HCT116 (cell line): ENCODE measurements around the gene SLC22A12. TPM values are rescaled to one million over a fixed set of nuclear protein-coding genes. Genes with fewer than 3 reads are reported as not detected.

Experiments
- ATAC-seq: fragments of 200-7000 bp; cut with Tn5 transposase; 2 replicates; pipeline ENCODE4 v1.9.1; 2020; ENCODE audit warnings: mild to moderate bottlenecking, moderate library complexity
- BruUV-seq: library from RNA; stranded (reverse); fragments of 400-500 nt; replicated peaks from 2 replicates; lab custom pipeline; 2021; lab: Mats Ljungman, UMichigan
- CTCF ChIA-PET: fragments of 300-600 bp; sonication (Branson Sonifier 250); formaldehyde crosslinking; loops from one replicate; lab custom pipeline; 2021; ENCODE audit warnings: antibody characterized with exemption; lab: Charles Lee
- POLR2A ChIA-PET: fragments of 300-600, 350-600 bp; sonication (Branson Sonifier 250); formaldehyde crosslinking; loops from one replicate; lab custom pipeline; 2021; ENCODE audit warnings: antibody characterized with exemption; lab: Charles Lee
- RAD21 ChIA-PET, 2 experiments: fragments of 300-600 bp; sonication (Branson Sonifier 250); formaldehyde crosslinking; loops; one replicate each; lab custom pipeline; 2023; ENCODE audit warnings: low total read pairs in 2 of 2; ENCODE audit not compliant: uncharacterized antibody in 2 of 2, unreplicated experiment in 2 of 2, low non-redundant PET in 1 of 2; lab: Charles Lee
- DNase-seq: peaks from one replicate; pipeline ENCODE4 v3.0.0-alpha.2; 2010; ENCODE audit warnings: low read depth, low spot score
- H2AFZ ChIP-seq: fragments of 200-600 bp; shearing (Covaris generic), sonication (generic); 2 replicates; pipeline ENCODE4 v1.6.1; 2017; ENCODE audit warnings: low read depth, mixed run types, mixed read lengths, antibody characterized with exemption, low read length; ENCODE audit not compliant: poor library complexity, severe bottlenecking
- H3K27ac ChIP-seq: 2 replicates; pipeline ENCODE4 v1.5.1; 2012; ENCODE audit warnings: low read depth, low read length
- H3K27me3 ChIP-seq: fragments of 200-600 bp; sonication (generic); 2 replicates; pipeline ENCODE4 v1.6.1; 2016; ENCODE audit warnings: mixed run types, low read length, mixed read lengths; ENCODE audit not compliant: insufficient read depth
- H3K36me3 ChIP-seq, 2 experiments: fragments of 200-500 bp in 1 of 2; fragments of 200-600 bp in 1 of 2; sonication (Bioruptor generic) in 1 of 2; sonication (generic) in 1 of 2; 2 replicates each; pipeline versions ENCODE4 v1.5.1 to v1.6.1; 2014 to 2016; ENCODE audit warnings: low read length in 2 of 2, inconsistent platforms in 1 of 2, mixed read lengths in 1 of 2, mixed run types in 1 of 2; ENCODE audit not compliant: insufficient read depth in 2 of 2, control insufficient read depth in 1 of 2
- H3K4me1 ChIP-seq, 2 experiments: fragments of 200-600 bp in 1 of 2; sonication (generic) in 1 of 2; 2 replicates each; pipeline versions ENCODE4 v1.5.1 to v1.6.1; 2012 to 2017; ENCODE audit warnings: low read length in 2 of 2, inconsistent platforms in 1 of 2, mild to moderate bottlenecking in 1 of 2, mixed read lengths in 1 of 2, mixed run types in 1 of 2, moderate library complexity in 1 of 2; ENCODE audit not compliant: insufficient read depth in 2 of 2, control insufficient read depth in 1 of 2
- H3K4me2 ChIP-seq: fragments of 200-600 bp; sonication (generic); 2 replicates; pipeline ENCODE4 v1.6.1; 2017; ENCODE audit warnings: mixed run types, low read length, mixed read lengths
- H3K4me3 ChIP-seq, 2 experiments: fragments of 200-600 bp in 1 of 2; sonication (generic) in 1 of 2; replicated peaks in 1 of 2; 2 replicates each; pipeline ENCODE4 v1.5.1; 2011 to 2016; ENCODE audit warnings: low read length in 2 of 2, control low read depth in 1 of 2, low read depth in 1 of 2, mild to moderate bottlenecking in 1 of 2, mixed read lengths in 1 of 2, mixed run types in 1 of 2
- H3K79me2 ChIP-seq: fragments of 200-600 bp; sonication (generic); 2 replicates; pipeline ENCODE4 v1.6.1; 2017; ENCODE audit warnings: mild to moderate bottlenecking, mixed run types, low read length, moderate library complexity, mixed read lengths; ENCODE audit not compliant: insufficient read depth
- H3K9ac ChIP-seq: fragments of 200-600 bp; sonication (generic); 2 replicates; pipeline ENCODE4 v1.6.1; 2016; ENCODE audit warnings: low read length, mixed read lengths
- H3K9me2 ChIP-seq: fragments of 200-600 bp; sonication (generic), shearing (Covaris generic); 2 replicates; pipeline ENCODE4 v1.6.1; 2017; ENCODE audit warnings: mixed run types, mild to moderate bottlenecking, moderate library complexity; ENCODE audit not compliant: insufficient read depth
- H3K9me3 ChIP-seq, 2 experiments: fragments of 200-500 bp in 1 of 2; fragments of 200-600 bp in 1 of 2; sonication (Bioruptor generic) in 1 of 2; sonication (generic) in 1 of 2; 2 replicates each; pipeline ENCODE4 v1.6.1; 2014 to 2017; ENCODE audit warnings: low read length in 2 of 2, mixed read lengths in 2 of 2, inconsistent platforms in 1 of 2, low read depth in 1 of 2, mild to moderate bottlenecking in 1 of 2, mixed run types in 1 of 2, moderate library complexity in 1 of 2; ENCODE audit not compliant: control insufficient read depth in 1 of 2, insufficient read depth in 1 of 2
- H4K20me1 ChIP-seq: fragments of 200-600 bp; sonication (generic), shearing (Covaris generic); 2 replicates; pipeline ENCODE4 v1.6.1; 2017; ENCODE audit warnings: mixed run types, mild to moderate bottlenecking, moderate library complexity; ENCODE audit not compliant: insufficient read depth
- CBX3 ChIP-seq: IDR thresholded peaks from 2 replicates; pipeline ENCODE4 v1.6.1; 2012; ENCODE audit warnings: low read depth
- CEBPB ChIP-seq: IDR thresholded peaks from 2 replicates; pipeline ENCODE4 v1.6.1; 2012; ENCODE audit warnings: low read depth
- ELF1 ChIP-seq: IDR thresholded peaks from 2 replicates; pipeline ENCODE4 v1.6.1; 2012; ENCODE audit warnings: low read depth, borderline replicate concordance
- EZH2 ChIP-seq: fragments of 200-600 bp; sonication (generic); IDR thresholded peaks from 2 replicates; pipeline ENCODE4 v1.6.1; 2017; ENCODE audit warnings: antibody characterized with exemption, mixed run types
- FOSL1 ChIP-seq: IDR thresholded peaks from 2 replicates; pipeline ENCODE4 v1.6.1; 2012; ENCODE audit warnings: low read depth
- JUND ChIP-seq: IDR thresholded peaks from 2 replicates; pipeline ENCODE4 v1.6.1; 2012
- POLR2AphosphoS5 ChIP-seq: IDR thresholded peaks from 2 replicates; pipeline ENCODE4 v1.6.1; 2011; ENCODE audit warnings: mild to moderate bottlenecking, low read depth, low read length, moderate library complexity
- RAD21 ChIP-seq: IDR thresholded peaks from 2 replicates; pipeline ENCODE4 v1.6.1; 2012; ENCODE audit warnings: low read depth, mild to moderate bottlenecking
- SIN3A ChIP-seq: IDR thresholded peaks from 2 replicates; pipeline ENCODE4 v1.6.1; 2012; ENCODE audit warnings: low read depth
- SRF ChIP-seq: IDR thresholded peaks from 2 replicates; pipeline ENCODE4 v1.6.1; 2012; ENCODE audit warnings: low read depth
- TCF7L2 ChIP-seq: IDR thresholded peaks from 2 replicates; pipeline ENCODE4 v1.7.0; 2011; ENCODE audit warnings: borderline replicate concordance, inconsistent platforms; ENCODE audit not compliant: insufficient read depth, insufficient read length; ENCODE audit errors: extremely low read depth
- YY1 ChIP-seq: IDR thresholded peaks from 2 replicates; pipeline ENCODE4 v1.6.1; 2011; ENCODE audit warnings: low read length, low read depth, moderate library complexity, mild to moderate bottlenecking; ENCODE audit not compliant: insufficient replicate concordance; ENCODE audit errors: extremely low read depth
- intact Hi-C: fragments of 100-400 bp; cut with micrococcal nuclease; formaldehyde crosslinking; loops from 2 replicates; pipeline ENCODE4 v1.10.0; 2022
- total RNA-seq: library from RNA; stranded (reverse); gene quantifications from one replicate; pipeline ENCODE4 v1.2.1, GENCODE V29; 2021; ENCODE audit not compliant: unreplicated experiment
- TF ChIP-seq, protein P1 (sequence below): IDR thresholded peaks from 2 replicates; pipeline ENCODE4 v1.6.1; 2012
- TF ChIP-seq, protein P2 (sequence below), 3 experiments: fragments of 200-600 bp in 1 of 3; sonication (generic) in 1 of 3; IDR thresholded peaks in 2 of 3; conservative IDR thresholded peaks in 1 of 3; 2 replicates each; pipeline ENCODE4 v1.5.1; 2012 to 2017; ENCODE audit warnings: low read depth in 2 of 3, low read length in 2 of 3, antibody characterized with exemption in 1 of 3, borderline replicate concordance in 1 of 3, control low read depth in 1 of 3, mild to moderate bottlenecking in 1 of 3, mixed read lengths in 1 of 3, mixed run types in 1 of 3, moderate library complexity in 1 of 3; ENCODE audit not compliant: insufficient read depth in 1 of 3
- TF ChIP-seq, protein P3 (sequence below): IDR thresholded peaks from 2 replicates; pipeline ENCODE4 v1.6.1; 2012
- TF ChIP-seq, protein P4 (sequence below): IDR thresholded peaks from 2 replicates; pipeline ENCODE4 v1.6.1; 2012; ENCODE audit warnings: low read depth

SLC22A12 gene
- total RNA-seq, 1 experiment from 2014 or later, result not detected

DNA sequence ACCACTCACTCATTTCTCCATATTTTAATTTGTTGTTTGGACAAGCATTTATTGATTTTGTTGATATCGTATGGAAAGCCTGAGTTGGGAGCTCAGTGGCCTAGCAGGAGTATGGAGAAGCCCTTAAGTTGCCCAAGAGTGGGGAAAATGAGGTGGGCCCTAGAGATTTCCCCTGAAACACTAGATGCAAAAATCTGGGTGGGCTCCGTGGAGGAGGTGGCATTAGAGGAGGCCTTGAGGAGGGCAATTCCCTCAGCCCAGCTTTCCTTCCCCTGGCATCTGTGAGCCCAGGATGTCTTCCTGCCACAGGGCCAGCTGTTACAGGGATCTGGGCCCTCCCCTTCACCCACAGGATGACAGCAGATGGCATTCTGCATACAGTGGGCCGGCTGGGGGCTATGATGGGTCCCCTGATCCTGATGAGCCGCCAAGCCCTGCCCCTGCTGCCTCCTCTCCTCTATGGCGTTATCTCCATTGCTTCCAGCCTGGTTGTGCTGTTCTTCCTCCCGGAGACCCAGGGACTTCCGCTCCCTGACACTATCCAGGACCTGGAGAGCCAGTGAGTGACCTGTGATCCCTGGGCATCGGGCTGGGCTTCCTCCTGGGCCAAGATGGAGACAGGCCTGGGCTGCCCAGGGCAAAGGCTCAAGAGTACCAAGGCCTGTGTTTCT is 21.6 kb upstream of the SLC22A12 start:
- Histone ChIP-seq H3K27ac (no peak overlapping the region), H2AFZ (no peak overlapping the region), H3K79me2 (no peaks in the 10 kb centered on the region), H4K20me1 (no peaks in the 10 kb centered on the region), H3K4me1 (peaks cover 13 to 20% of the 10 kb centered on the region in 2 experiments), H3K4me3 (no peak overlapping the region), H3K27me3 (no peaks in the 10 kb centered on the region), H3K9ac (no peak overlapping the region), H3K36me3 (no peaks in the 10 kb centered on the region), H3K9me2 (no peaks in the 10 kb centered on the region), H3K9me3 (no peaks in the 10 kb centered on the region), H3K4me2 (no peak overlapping the region)
- no peak for DNase-seq
- ATAC-seq, result no peak
- no TSS peak for BruUV-seq
- TF ChIP-seq TCF7L2 (no peak), CEBPB (no peak), SRF (no peak), RAD21 (no peak), ELF1 (no peak), YY1 (no peak), EZH2 (no peak), SIN3A (no peak), POLR2AphosphoS5 (no peak), JUND (no peak), FOSL1 (no peak), CBX3 (no peak)
- TF ChIP-seq, protein P1, sequence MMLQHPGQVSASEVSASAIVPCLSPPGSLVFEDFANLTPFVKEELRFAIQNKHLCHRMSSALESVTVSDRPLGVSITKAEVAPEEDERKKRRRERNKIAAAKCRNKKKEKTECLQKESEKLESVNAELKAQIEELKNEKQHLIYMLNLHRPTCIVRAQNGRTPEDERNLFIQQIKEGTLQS, result no peak
- TF ChIP-seq, protein P2, sequence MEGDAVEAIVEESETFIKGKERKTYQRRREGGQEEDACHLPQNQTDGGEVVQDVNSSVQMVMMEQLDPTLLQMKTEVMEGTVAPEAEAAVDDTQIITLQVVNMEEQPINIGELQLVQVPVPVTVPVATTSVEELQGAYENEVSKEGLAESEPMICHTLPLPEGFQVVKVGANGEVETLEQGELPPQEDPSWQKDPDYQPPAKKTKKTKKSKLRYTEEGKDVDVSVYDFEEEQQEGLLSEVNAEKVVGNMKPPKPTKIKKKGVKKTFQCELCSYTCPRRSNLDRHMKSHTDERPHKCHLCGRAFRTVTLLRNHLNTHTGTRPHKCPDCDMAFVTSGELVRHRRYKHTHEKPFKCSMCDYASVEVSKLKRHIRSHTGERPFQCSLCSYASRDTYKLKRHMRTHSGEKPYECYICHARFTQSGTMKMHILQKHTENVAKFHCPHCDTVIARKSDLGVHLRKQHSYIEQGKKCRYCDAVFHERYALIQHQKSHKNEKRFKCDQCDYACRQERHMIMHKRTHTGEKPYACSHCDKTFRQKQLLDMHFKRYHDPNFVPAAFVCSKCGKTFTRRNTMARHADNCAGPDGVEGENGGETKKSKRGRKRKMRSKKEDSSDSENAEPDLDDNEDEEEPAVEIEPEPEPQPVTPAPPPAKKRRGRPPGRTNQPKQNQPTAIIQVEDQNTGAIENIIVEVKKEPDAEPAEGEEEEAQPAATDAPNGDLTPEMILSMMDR (IDR thresholded peaks at IDR 0.05 in 2 of 3, conservative IDR thresholded peaks at IDR 0.05 in 1 of 3; ENCODE audit: borderline replicate concordance in 1 of 3, insufficient read depth in 1 of 3, low read depth in 2 of 3, low read length in 2 of 3), result no peak
- TF ChIP-seq, protein P3, sequence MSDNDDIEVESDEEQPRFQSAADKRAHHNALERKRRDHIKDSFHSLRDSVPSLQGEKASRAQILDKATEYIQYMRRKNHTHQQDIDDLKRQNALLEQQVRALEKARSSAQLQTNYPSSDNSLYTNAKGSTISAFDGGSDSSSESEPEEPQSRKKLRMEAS, result no peak
- TF ChIP-seq, protein P4, sequence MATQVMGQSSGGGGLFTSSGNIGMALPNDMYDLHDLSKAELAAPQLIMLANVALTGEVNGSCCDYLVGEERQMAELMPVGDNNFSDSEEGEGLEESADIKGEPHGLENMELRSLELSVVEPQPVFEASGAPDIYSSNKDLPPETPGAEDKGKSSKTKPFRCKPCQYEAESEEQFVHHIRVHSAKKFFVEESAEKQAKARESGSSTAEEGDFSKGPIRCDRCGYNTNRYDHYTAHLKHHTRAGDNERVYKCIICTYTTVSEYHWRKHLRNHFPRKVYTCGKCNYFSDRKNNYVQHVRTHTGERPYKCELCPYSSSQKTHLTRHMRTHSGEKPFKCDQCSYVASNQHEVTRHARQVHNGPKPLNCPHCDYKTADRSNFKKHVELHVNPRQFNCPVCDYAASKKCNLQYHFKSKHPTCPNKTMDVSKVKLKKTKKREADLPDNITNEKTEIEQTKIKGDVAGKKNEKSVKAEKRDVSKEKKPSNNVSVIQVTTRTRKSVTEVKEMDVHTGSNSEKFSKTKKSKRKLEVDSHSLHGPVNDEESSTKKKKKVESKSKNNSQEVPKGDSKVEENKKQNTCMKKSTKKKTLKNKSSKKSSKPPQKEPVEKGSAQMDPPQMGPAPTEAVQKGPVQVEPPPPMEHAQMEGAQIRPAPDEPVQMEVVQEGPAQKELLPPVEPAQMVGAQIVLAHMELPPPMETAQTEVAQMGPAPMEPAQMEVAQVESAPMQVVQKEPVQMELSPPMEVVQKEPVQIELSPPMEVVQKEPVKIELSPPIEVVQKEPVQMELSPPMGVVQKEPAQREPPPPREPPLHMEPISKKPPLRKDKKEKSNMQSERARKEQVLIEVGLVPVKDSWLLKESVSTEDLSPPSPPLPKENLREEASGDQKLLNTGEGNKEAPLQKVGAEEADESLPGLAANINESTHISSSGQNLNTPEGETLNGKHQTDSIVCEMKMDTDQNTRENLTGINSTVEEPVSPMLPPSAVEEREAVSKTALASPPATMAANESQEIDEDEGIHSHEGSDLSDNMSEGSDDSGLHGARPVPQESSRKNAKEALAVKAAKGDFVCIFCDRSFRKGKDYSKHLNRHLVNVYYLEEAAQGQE, result no peak
- ChIA-PET POLR2A (no interaction called here), RAD21 (no interaction called here), CTCF (no interaction called here)
- intact Hi-C loops, result no loop called here
